ENCODE measurements around the gene LZIC.

- TF ChIP-seq CTCF (IDR thresholded peaks at IDR 0.05; ENCODE audit: low read length) (no peak), EZH2 (IDR thresholded peaks at IDR 0.05; ENCODE audit: borderline replicate concordance, low read length) (no peak)
These were observed 41.8 kb downstream of the LZIC start for GRCh38 chr1:9901148-9902059.

Data from OCI-LY1 (cell line).